Neutrophil (primary cell): ENCODE results near the gene TTC5.
"Not testable (repeated sequence)": the region's sequence is repeated elsewhere in the genome, so short reads cannot be mapped to it uniquely, and the experiment has no call there.

Source experiments
- H3K27ac ChIP-seq: fragments of 200-600 bp; sonication (generic); 2 replicates; pipeline ENCODE4 v1.5.1; 2016; ENCODE audit warnings: mild to moderate bottlenecking, moderate library complexity
- H3K27me3 ChIP-seq: fragments of 200-600 bp; sonication (generic); 2 replicates; pipeline ENCODE4 v1.6.0; 2016; ENCODE audit warnings: mild to moderate bottlenecking
- H3K36me3 ChIP-seq: fragments of 200-600 bp; sonication (generic); 2 replicates; pipeline ENCODE4 v1.5.1; 2017
- H3K4me1 ChIP-seq, 2 experiments: fragments of 200-600 bp in 1 of 2; sonication (generic) in 1 of 2; 1 replicate in 1 of 2; 2 replicates in 1 of 2; pipeline versions ENCODE4 v1.5.1 to v1.6.1; 2013 to 2016; ENCODE audit warnings: low read depth in 1 of 2, low read length in 1 of 2, mild to moderate bottlenecking in 1 of 2, moderate library complexity in 1 of 2; ENCODE audit not compliant: control insufficient read depth in 1 of 2, insufficient read depth in 1 of 2
- H3K4me3 ChIP-seq, 2 experiments: fragments of 200-600 bp in 1 of 2; sonication (generic) in 1 of 2; 1 replicate in 1 of 2; 2 replicates in 1 of 2; pipeline ENCODE4 v1.5.1; 2013 to 2016; ENCODE audit warnings: low read depth in 1 of 2, low read length in 1 of 2, mild to moderate bottlenecking in 1 of 2, moderate library complexity in 1 of 2
- H3K9me3 ChIP-seq: fragments of 200-600 bp; sonication (generic); 2 replicates; pipeline ENCODE4 v1.5.1; 2016
- CTCF ChIP-seq: fragments of 200-600 bp; sonication (generic); IDR thresholded peaks from 2 replicates; pipeline ENCODE4 v1.5.1; 2016; ENCODE audit warnings: antibody characterized with exemption

TTC5 gene

DNA sequence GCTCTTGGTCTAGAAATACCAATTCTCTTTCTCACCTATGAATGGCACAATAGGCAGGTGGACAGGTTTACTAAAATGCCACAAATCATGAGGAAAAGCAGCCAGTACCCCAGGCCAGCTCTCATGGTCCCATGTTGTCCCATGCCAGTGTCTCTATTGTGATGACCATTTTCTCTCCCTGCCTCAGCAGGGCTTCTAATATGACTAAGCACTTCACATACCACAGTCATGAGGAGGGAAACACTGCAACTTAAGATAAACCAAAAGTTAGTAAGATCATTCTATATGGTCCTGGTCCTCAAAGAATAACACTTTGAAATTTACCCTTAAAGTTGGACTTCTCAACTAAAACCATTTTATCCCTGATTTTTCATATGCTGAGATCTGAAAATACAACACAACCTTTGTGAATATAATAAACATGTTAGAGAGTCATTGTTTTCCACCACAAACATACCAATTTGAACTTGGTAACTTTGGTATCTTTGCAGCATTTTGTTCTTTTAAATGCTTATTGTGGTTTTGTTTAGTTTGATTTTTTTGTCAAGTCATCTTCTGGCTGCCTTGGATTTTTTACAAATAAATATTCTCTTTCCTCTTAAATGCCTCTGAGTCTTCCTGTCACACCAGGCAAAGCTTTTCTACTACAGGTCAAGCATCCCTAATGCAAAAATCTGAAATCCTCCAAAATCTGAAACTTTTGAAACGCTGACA, 3.6 kb downstream of the TTC5 start:
- H3K27ac ChIP-seq: no peak overlapping the region
- TF ChIP-seq CTCF: no peak
- peaks cover 7 to 11% of the 10 kb centered on the region in 2 experiments for H3K4me1 ChIP-seq
- H3K9me3 ChIP-seq: no peaks in the 10 kb centered on the region
- H3K27me3 ChIP-seq: no peaks in the 10 kb centered on the region
- no peak overlapping the region for H3K4me3 ChIP-seq
- H3K36me3 ChIP-seq: peaks cover 47% of the 10 kb centered on the region

DNA sequence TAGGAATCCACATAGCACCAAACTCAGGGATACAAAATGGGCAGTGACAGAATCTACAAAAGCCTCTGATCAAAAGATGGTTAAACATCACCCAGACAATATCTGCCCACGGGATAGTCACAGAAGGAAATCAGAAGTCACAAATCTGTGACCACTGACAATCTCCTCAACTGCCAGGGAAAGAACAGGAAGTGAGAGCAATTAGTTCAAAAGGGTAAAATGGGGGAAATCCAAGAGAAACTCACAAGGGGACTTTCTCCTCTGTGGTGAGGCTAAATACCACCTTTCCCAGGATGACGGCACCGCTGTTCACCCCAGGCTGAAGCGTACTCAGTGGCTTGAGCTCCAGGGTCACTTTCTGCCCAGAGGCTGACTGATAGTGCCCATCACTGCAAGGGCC, 10.7 kb downstream of the TTC5 start:
- no peaks in the 10 kb centered on the region for H3K9me3 ChIP-seq
- H3K4me3 ChIP-seq: no peak overlapping the region
- no peaks in the 10 kb centered on the region for H3K4me1 ChIP-seq
- no peaks in the 10 kb centered on the region for H3K27me3 ChIP-seq
- H3K36me3 ChIP-seq: peaks cover 99% of the 10 kb centered on the region
- H3K27ac ChIP-seq: no peak overlapping the region
- no peak for TF ChIP-seq CTCF

DNA sequence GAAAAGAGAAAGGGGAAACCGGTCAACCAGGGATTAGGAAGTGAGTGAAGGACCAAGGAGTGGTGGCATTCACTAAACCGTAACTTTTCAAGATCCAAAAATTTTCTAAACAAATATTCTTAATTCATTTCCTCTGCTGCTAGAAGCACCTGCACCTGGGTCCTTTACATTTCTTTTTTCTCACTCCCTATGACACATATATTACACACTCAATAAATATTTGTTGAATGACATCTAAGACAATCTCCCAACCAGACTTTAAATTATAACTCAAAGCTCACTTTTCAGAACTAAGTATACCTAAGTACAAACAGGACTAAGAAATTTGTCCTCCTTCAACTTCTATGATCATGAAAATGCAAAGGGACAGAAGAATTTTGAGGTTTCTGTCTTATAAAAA, 11.1 kb downstream of the TTC5 start:
- peaks cover 99% of the 10 kb centered on the region for H3K36me3 ChIP-seq
- no peak overlapping the region for H3K27ac ChIP-seq

GRCh38 chr14:20281998-20282397, 23.8 kb downstream of the TTC5 start:
- not testable (repeated sequence) for H3K36me3 ChIP-seq, H3K9me3 ChIP-seq, H3K27ac ChIP-seq

More for the DNA sequence above, 11.1 kb downstream of the TTC5 start:
- Histone ChIP-seq H3K4me1 (no peaks in the 10 kb centered on the region), H3K27me3 (no peaks in the 10 kb centered on the region), H3K9me3 (no peaks in the 10 kb centered on the region), H3K4me3 (no peak overlapping the region)
- TF ChIP-seq CTCF: no peak

DNA sequence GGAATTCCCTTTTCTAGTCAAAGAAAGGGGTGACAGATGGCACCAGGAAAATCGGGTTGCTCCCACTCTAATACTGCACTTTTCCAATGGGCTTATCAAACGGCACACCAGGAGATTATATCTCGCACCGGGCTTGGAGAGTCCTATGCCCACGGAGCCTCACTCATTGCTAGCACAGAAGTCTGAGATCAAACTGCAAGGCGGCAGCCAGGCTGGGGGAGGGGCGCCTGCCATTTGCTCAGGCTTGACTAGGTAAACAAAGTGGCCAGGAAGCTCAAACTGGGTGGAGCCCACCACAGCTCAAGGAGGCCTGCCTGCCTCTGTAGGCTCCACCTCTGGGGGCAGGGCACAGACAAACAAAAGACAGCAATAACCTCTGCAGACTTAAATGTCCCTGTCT, 25.5 kb downstream of the TTC5 start:
- not testable (repeated sequence) for H3K4me3 ChIP-seq, H3K4me1 ChIP-seq, H3K27ac ChIP-seq, H3K36me3 ChIP-seq, H3K27me3 ChIP-seq, H3K9me3 ChIP-seq

More at GRCh38 chr14:20281998-20282397, 23.8 kb downstream of the TTC5 start:
- not testable (repeated sequence) for H3K27me3 ChIP-seq, H3K4me3 ChIP-seq, H3K4me1 ChIP-seq

DNA sequence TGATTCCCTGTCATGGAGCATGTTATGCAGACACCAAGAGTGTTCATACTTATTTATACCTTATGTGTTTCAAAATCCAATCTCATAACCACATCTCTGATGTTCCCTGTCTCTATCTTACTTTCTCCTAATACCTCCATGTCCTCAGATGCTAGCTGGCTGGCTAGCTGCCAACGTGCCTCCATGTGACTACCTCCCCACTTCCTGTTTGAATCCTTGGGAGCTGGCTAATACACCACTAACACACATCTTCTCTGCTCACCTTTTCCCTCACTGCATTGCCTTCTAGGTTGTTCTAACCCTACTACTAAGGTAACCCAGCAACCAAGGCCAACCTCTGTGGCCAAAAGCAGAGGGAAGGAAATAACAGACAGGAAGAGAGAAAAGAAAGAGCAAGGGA, 27.3 kb downstream of the TTC5 start:
- Histone ChIP-seq H3K27ac (no peak overlapping the region), H3K9me3 (no peaks in the 10 kb centered on the region), H3K4me1 (no peaks in the 10 kb centered on the region), H3K36me3 (no peaks in the 10 kb centered on the region), H3K4me3 (no peak overlapping the region), H3K27me3 (no peaks in the 10 kb centered on the region)
- TF ChIP-seq CTCF: no peak
